Kidney glomerular epithelial cell (primary cell): Measurements from ENCODE around the gene ELOF1.
A peak's percentile ranks its signal among the peaks of the same experiment; 100 is the strongest.
"Not testable (repeated sequence)": the region's sequence is repeated elsewhere in the genome, so short reads cannot be mapped to it uniquely, and the experiment has no call there.

Experiments
- DNase-seq: peaks from one replicate; lab custom pipeline; 2025; lab: John Stamatoyannopoulos, UW

ELOF1 gene

DNA sequence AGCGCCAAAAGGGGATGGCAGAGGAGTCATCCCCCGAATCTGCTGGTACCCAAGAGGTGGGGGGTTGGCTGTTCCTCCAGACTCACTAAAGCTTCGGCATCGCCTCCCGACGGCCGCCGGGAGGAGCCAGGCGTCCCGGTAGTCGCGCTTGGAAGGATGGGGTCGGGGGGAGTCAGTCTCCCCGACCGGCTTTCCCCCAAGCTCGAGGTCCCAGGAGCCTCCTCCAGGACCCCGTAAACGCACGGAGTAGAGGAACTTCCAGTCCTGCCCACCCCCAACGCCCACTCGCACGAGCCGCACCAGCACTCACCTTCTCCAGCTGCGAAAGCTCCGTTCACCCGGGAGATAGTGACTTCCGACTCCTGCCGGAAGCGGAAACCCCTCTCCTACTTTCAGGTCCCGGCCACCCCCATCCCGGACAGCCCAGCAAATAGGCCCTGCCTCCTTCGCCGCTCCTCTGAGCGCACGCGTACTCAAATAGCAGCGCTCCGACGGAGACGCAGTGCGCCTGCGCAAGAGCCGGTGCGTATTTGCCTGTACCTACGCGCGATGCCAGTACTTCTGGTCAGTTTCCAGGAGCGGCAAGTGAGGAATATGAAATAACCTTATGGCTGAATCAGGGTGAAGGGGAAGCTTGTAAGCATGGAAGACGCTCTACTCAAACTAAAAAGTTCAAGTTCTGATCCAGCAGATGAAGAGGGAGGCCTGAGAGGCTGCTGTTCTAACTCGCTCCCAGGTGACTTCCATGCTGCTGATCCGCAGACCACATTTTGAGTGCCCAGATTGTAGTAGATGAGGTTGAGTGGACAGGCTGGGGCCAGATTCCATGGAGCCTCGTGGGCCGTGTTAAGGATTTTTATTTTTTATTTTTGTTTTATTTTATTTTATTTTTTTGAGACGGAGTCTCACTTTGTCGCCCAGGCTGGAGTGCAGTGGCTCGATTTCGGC is at the start of gene ELOF1:
ELOF1 (minus strand) TSS at position 350 of the 948 bp plus-strand sequence. CDS start 4,883 bp downstream, outside the sequence.
- DNase-seq = peak; percentile 95

- DNase-seq = no peak
Measured at GRCh38 chr19:11606484-11606883, 47.5 kb upstream of the ELOF1 start.

DNA sequence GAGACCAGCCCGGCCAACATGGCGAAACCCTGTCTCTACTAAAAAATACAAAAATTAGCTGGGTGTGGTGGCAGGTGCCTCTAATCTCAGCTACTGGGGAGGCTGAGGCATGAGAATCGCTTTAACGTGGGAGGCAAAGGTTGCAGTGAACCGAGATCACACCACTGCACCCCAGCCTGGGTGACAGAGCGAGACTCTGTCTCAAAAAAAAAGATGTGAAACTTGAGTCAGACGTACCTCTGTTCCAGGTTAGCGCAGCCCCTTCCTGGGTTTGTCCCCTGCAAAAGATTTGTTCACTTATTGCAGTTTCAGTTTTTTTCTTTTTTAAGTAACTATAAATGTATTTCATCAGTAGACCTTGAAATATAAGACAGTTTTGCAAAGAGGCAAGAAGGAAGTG is 40.7 kb upstream of the ELOF1 start:
- DNase-seq = not testable (repeated sequence)

DNA sequence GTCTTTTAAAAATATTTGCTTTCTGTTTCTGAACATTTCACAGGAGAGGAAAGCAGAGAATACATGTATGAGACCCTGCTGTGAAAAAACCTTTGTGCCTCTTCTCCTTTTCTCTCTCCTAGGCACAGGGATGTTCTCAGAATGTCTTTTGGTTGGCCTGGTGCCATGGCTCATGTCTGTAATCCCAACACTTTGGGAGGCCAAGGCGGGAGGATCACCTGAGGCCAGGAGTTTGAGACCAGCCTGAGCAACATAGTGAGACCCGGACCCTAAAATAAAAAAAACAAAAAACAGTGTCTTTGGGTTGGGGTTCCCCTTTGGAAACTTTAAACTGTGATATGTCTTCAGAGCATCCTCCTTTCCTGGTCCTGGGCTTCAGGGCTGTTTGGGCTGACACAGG is 39.7 kb upstream of the ELOF1 start:
- DNase-seq = no peak

- no peak for DNase-seq
Measured at GRCh38 chr19:11598103-11598483, 39.1 kb upstream of the ELOF1 start.

DNA sequence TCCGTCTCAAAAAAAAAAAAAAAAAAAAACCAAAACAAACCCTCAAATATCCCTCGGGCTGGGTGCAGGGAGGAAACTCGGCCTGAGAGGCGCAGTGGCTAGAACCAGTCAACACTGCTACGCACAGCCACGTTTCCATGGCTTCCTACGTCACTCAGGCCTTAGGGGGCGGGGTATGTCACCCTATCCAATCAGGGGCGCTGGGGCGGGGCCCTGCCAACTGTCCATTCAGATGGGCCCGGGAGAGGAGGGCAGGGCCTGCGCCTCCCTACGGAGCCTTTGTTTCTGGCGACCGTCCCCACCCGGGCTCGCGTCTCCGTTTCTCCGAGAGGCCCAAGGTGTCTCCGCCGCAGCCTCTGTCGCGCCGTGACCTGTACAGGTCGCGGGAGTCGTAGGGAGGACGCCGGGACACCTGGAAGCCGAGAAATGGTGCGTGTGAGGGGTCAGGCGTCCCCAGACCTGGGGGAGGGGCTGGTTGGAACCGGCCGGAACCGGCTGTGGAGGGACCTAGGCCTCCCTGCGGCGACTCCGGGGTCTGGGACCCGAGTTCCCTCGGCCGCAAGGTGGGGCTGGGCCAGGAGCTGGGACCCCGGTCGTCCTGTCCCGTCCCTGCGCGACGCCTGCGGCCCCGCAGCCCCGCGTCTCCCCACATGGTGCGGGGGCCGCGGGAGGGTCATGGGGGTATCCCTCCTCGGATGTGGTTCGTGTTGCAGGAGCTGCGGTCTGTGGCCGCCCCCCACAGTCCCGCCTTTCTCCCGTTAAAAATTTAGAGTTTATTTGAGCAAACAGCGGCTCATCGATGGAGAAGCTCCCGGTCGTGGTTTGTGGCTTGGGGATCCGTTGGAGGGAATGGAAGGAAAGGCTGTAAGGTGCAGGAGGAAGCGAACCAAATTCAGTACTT is 38.4 kb upstream of the ELOF1 start, which contains the start of gene ZNF627:
ZNF627 (plus strand) TSS at position 282 of the 901 bp plus-strand sequence; CDS start at position 427, 145 bp downstream.
- peak; percentile 91 for DNase-seq

- DNase-seq = no peak
Measured at GRCh38 chr19:11596156-11596555, 37.1 kb upstream of the ELOF1 start.

DNA sequence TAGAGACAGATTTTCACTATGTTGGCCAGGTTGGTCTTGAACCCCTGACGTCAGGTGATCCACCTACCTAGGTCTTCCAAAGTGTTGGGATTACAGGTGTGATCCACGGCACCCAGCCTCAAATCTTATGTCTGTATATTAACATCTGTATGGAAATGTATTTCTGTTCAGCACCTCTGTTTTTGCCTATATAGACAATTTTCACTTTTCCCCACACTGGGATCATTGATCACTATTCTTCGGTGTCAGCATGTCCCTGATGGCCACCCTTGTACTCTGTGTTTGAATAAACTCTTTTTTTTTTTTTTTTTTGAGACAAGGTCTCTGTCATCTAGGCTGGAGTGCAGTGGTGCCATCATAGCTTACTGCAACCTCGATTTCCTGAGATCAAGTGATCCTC is 35.1 kb upstream of the ELOF1 start:
- DNase-seq = no peak

GRCh38 chr19:11587975-11588631 is 29.1 kb upstream of the ELOF1 start:
- DNase-seq = no peak

- DNase-seq = peak; percentile 55
Measured at GRCh38 chr19:11587302-11587974, 28.4 kb upstream of the ELOF1 start.

GRCh38 chr19:11586331-11586730 is 27.3 kb upstream of the ELOF1 start:
- DNase-seq = no peak

GRCh38 chr19:11581740-11582139 is 22.7 kb upstream of the ELOF1 start:
- no peak for DNase-seq

DNA sequence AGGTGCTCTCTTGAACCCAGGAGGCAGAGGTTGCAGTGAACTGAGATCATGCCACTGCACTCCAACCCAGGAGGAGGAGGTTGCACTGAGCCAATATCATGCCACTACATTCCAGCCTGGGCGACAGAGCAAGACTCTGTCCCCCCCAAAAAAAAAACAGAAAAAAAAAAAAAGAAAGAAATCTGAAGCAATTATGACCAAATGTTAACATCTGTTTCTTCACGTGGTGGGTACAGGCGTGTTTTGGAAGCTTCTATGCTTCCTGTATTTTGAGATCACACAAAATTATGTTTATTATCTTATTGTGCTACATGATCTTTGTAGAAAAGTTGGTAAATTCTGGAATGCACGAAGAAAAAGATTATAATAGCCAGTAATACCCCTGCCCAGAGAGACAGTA is 21.1 kb upstream of the ELOF1 start:
- DNase-seq = no peak

GRCh38 chr19:11578258-11579142 is 19.5 kb upstream of the ELOF1 start:
- no peak for DNase-seq

GRCh38 chr19:11577451-11578257 is 18.6 kb upstream of the ELOF1 start, which contains the start of gene ACP5:
Gene ACP5, minus strand, starts transcription at chr19:11577645. Its CDS starts 328 bp downstream, at chr19:11577317.
- DNase-seq = no peak

GRCh38 chr19:11576227-11576626 is 17.2 kb upstream of the ELOF1 start:
- no peak for DNase-seq

GRCh38 chr19:11574689-11575088 is 15.7 kb upstream of the ELOF1 start:
- no peak for DNase-seq

GRCh38 chr19:11573763-11574162 is 14.7 kb upstream of the ELOF1 start:
- not testable (repeated sequence) for DNase-seq

GRCh38 chr19:11573354-11573753 is 14.3 kb upstream of the ELOF1 start:
- not testable (repeated sequence) for DNase-seq
